A673 (cell line): ENCODE results near the gene BCAR1.

ENCODE experiments used
- EZH2 ChIP-seq: fragments of 200-600 bp; sonication (generic); IDR thresholded peaks from 2 replicates; pipeline ENCODE4 v1.6.1; 2017; ENCODE audit warnings: borderline replicate concordance, low read depth, mild to moderate bottlenecking, mixed read lengths, antibody characterized with exemption, low read length; ENCODE audit not compliant: poor library complexity, severe bottlenecking
- TF ChIP-seq, protein P1 (sequence below): fragments of 300-800, 200-600 bp; sonication (generic); conservative IDR thresholded peaks from 2 replicates; pipeline ENCODE4 v1.5.1; 2017; ENCODE audit warnings: low read depth, mild to moderate bottlenecking, antibody characterized with exemption, low read length, moderate library complexity, mixed read lengths

DNA sequence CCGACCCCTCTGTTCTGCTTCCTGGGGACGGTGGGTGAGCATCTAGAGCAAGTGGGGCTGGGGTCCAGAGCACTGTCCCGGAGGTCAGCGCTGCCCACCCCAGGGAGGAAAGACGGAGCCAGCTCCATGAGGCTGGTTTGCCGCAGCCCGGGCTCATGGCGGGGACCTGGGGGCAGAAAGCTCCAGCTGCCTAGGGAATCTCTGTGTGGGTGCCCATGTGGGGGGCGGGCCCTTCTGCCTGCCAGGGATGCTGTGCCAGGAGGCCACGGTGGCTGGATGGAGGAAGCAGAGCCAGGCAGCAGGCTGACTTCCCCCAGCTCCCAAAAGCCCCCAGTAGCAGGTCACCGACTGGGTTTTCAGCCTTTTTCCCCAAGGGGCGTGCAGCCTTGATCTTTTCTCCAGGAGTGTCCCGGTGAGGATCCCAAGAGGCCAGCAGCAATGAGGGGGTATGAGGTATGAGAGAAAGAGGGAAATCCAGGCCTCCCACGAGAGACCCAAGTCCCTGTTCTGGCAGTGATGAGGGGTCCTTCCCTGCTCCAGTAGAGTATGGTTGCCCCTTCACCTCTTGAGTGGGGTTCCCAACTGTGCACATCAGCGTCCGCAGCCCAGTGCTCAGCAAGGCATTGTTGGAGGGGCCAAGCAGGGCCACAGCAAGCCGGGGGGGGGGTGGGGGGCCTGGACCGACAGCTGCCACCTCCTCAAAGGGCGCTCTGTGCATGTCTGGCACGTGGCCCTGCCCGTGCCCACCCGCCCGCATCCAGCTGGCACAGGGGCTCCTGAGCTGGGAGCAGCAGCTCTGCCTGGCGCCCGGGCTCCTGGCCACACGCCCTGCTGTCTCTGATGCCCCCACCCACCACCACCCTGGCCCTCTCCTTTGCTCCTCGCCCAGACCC lies 15.6 kb upstream of the BCAR1 start:
- TF ChIP-seq, protein P1, sequence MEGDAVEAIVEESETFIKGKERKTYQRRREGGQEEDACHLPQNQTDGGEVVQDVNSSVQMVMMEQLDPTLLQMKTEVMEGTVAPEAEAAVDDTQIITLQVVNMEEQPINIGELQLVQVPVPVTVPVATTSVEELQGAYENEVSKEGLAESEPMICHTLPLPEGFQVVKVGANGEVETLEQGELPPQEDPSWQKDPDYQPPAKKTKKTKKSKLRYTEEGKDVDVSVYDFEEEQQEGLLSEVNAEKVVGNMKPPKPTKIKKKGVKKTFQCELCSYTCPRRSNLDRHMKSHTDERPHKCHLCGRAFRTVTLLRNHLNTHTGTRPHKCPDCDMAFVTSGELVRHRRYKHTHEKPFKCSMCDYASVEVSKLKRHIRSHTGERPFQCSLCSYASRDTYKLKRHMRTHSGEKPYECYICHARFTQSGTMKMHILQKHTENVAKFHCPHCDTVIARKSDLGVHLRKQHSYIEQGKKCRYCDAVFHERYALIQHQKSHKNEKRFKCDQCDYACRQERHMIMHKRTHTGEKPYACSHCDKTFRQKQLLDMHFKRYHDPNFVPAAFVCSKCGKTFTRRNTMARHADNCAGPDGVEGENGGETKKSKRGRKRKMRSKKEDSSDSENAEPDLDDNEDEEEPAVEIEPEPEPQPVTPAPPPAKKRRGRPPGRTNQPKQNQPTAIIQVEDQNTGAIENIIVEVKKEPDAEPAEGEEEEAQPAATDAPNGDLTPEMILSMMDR, result no peak
- no peak for TF ChIP-seq EZH2
